Caco-2 (cell line): Measurements from ENCODE around the gene MTRR. TPM values are rescaled to one million over a fixed set of nuclear protein-coding genes. Genes with fewer than 3 reads are reported as not detected.

Experiments used
- BruUV-seq: library from RNA; stranded (reverse); fragments of 400-500 nt; replicated peaks from 2 replicates; lab custom pipeline; 2021; lab: Mats Ljungman, UMichigan
- CTCF ChIA-PET: fragments of 300-600 bp; sonication (Branson Sonifier 250); formaldehyde crosslinking; loops from one replicate; lab custom pipeline; 2022; ENCODE audit warnings: antibody characterized with exemption; lab: Charles Lee
- POLR2A ChIA-PET: fragments of 300-600 bp; sonication (Branson Sonifier 250); formaldehyde crosslinking; loops from one replicate; lab custom pipeline; 2022; ENCODE audit warnings: antibody characterized with exemption; lab: Charles Lee
- DNase-seq, 2 experiments: peaks; one replicate each; pipeline versions ENCODE4 v3.0.0 to v3.0.0-alpha.2; 2020 to 2022
- H3K27me3 ChIP-seq: replicated peaks from 2 replicates; pipeline ENCODE4 v1.6.0; 2011; ENCODE audit warnings: low read length; ENCODE audit not compliant: control insufficient read depth, insufficient read depth
- H3K36me3 ChIP-seq: 2 replicates; pipeline ENCODE4 v1.5.1; 2011; ENCODE audit warnings: low read length; ENCODE audit not compliant: control insufficient read depth, insufficient read depth
- H3K4me1 ChIP-seq: fragments of 250-450 bp; sonication (Bioruptor Pico); 2 replicates; pipeline ENCODE4 v1.5.1; 2020; ENCODE audit warnings: mild to moderate bottlenecking
- H3K4me3 ChIP-seq: 2 replicates; pipeline ENCODE4 v1.5.1; 2011; ENCODE audit warnings: low read depth, mild to moderate bottlenecking, control low read depth, low read length
- H3K9me3 ChIP-seq: fragments of 250-450 bp; sonication (Bioruptor Pico); 2 replicates; pipeline ENCODE4 v1.5.1; 2020; ENCODE audit warnings: mild to moderate bottlenecking, moderate library complexity
- H3K27ac Mint-ChIP-seq: one replicate; pipeline ENCODE4 v1.8.0; 2022; ENCODE audit warnings: mixed read lengths; ENCODE audit not compliant: unreplicated experiment
- H3K27me3 Mint-ChIP-seq: one replicate; pipeline ENCODE4 v1.8.0; 2022; ENCODE audit warnings: mixed read lengths; ENCODE audit not compliant: insufficient read depth, unreplicated experiment
- H3K36me3 Mint-ChIP-seq: one replicate; pipeline ENCODE4 v1.8.0; 2022; ENCODE audit warnings: mild to moderate bottlenecking, mixed read lengths; ENCODE audit not compliant: insufficient read depth, unreplicated experiment
- H3K4me1 Mint-ChIP-seq: one replicate; pipeline ENCODE4 v1.8.0; 2022; ENCODE audit warnings: low read depth, mixed read lengths; ENCODE audit not compliant: unreplicated experiment
- H3K4me3 Mint-ChIP-seq: one replicate; pipeline ENCODE4 v1.8.0; 2022; ENCODE audit warnings: mild to moderate bottlenecking, moderate library complexity, mixed read lengths; ENCODE audit not compliant: unreplicated experiment
- H3K9me3 Mint-ChIP-seq: one replicate; pipeline ENCODE4 v1.8.0; 2022; ENCODE audit warnings: mixed read lengths; ENCODE audit not compliant: unreplicated experiment
- intact Hi-C: fragments of 100-400 bp; cut with micrococcal nuclease; formaldehyde crosslinking; loops from one replicate; pipeline ENCODE4 v1.10.0; 2022; ENCODE audit not compliant: unreplicated experiment
- total RNA-seq: library from RNA; stranded (reverse); gene quantifications from 2 replicates; pipeline ENCODE4 v1.2.3, GENCODE V29; 2022
- TF ChIP-seq, protein P1 (sequence below), 2 experiments: fragments of 200-600 bp in 1 of 2; IDR thresholded peaks; 1 replicate in 1 of 2; 2 replicates in 1 of 2; pipeline versions ENCODE4 v1.5.1 to v1.8.0; 2011 to 2022; ENCODE audit warnings: antibody characterized with exemption in 1 of 2, control low read depth in 1 of 2, inconsistent platforms in 1 of 2, low read depth in 1 of 2, low read length in 1 of 2, mild to moderate bottlenecking in 1 of 2, moderate library complexity in 1 of 2; ENCODE audit not compliant: insufficient read depth in 1 of 2, severe bottlenecking in 1 of 2, unreplicated experiment in 1 of 2

The MTRR gene
- total RNA-seq, 1 experiment from 2014 or later: 57.6 TPM

DNA sequence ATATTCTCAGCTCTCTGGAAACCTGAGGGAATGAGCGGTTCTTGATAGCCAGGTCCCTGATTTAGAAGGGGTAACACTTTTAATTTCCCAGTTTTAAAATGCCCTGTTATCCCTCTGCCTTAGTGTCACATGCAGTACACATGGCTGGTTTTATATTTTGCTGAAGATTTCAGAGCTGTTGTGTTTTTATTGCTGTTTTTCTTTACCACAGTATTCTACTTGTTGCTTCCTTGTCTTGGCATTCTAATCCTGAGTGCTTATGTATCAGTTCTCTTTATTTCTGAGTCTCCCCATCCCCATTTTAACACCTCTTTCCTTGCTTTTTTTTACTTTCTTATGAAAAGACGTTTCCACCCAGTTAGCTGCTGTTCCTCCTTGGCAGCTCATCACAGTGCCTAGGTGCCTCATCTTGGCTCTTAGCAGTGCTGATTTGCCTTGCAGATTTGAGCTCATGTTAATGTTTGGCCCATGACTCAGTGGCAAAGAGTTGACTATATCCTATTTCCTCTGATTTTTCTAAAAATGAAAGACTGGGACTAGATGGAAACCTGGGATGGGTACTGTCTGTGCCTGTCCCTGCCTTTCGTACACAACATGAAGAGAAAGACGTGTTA, 3.7 kb downstream of the MTRR start:
- peaks cover 40% of the 10 kb centered on the region for H3K36me3 Mint-ChIP-seq
- peaks cover 2% of the 10 kb centered on the region; the same call in 1 of the 2 replicates for H3K36me3 ChIP-seq
- TF ChIP-seq, protein P1, sequence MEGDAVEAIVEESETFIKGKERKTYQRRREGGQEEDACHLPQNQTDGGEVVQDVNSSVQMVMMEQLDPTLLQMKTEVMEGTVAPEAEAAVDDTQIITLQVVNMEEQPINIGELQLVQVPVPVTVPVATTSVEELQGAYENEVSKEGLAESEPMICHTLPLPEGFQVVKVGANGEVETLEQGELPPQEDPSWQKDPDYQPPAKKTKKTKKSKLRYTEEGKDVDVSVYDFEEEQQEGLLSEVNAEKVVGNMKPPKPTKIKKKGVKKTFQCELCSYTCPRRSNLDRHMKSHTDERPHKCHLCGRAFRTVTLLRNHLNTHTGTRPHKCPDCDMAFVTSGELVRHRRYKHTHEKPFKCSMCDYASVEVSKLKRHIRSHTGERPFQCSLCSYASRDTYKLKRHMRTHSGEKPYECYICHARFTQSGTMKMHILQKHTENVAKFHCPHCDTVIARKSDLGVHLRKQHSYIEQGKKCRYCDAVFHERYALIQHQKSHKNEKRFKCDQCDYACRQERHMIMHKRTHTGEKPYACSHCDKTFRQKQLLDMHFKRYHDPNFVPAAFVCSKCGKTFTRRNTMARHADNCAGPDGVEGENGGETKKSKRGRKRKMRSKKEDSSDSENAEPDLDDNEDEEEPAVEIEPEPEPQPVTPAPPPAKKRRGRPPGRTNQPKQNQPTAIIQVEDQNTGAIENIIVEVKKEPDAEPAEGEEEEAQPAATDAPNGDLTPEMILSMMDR (IDR thresholded peaks at IDR 0.05; ENCODE audit: insufficient read depth in 1 of 2, low read depth in 1 of 2, low read length in 1 of 2, severe bottlenecking in 1 of 2, unreplicated experiment in 1 of 2): no peak
- DNase-seq: no peak
- H3K4me3 ChIP-seq: no peak overlapping the region
- ChIA-PET CTCF (no interaction called here), POLR2A (no interaction called here)
- 0 out of 2 replicates have a peak, but pooled peaks cover 7% of the 10 kb centered on the region for H3K4me1 ChIP-seq
- no peaks in the 10 kb centered on the region for H3K9me3 ChIP-seq
- intact Hi-C loops: no loop called here
- no peaks in the 10 kb centered on the region for H3K9me3 Mint-ChIP-seq
- no peaks in the 10 kb centered on the region for H3K27me3 Mint-ChIP-seq
- H3K4me3 Mint-ChIP-seq: no peak overlapping the region
- H3K4me1 Mint-ChIP-seq: no peaks in the 10 kb centered on the region
- no peak overlapping the region for H3K27ac Mint-ChIP-seq
- no TSS peak for BruUV-seq
- no peaks in the 10 kb centered on the region for H3K27me3 ChIP-seq

DNA sequence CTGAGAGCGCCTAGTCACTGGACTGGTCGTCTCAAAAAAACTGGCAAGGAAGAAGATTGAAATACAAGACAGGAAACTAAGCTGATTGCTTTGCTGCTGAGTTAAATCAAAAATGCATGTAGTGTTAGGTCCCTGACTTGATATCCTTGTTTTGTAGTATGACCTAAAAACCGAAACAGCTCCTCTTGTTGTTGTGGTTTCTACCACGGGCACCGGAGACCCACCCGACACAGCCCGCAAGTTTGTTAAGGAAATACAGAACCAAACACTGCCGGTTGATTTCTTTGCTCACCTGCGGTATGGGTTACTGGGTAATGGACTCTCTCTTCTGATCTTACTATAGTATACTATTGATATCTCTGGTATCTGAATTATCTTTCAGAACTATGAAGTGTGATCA, 4.3 kb downstream of the MTRR start:
- no peaks in the 10 kb centered on the region for H3K9me3 ChIP-seq
- peaks cover 43% of the 10 kb centered on the region for H3K36me3 Mint-ChIP-seq
- H3K36me3 ChIP-seq: peaks cover 5% of the 10 kb centered on the region; the same call in 1 of the 2 replicates
- H3K9me3 Mint-ChIP-seq: no peaks in the 10 kb centered on the region
- H3K4me3 ChIP-seq: no peak overlapping the region
- intact Hi-C loops: no loop called here
- peaks cover 9% of the 10 kb centered on the region for H3K4me1 ChIP-seq
- TF ChIP-seq, protein P1 (IDR thresholded peaks at IDR 0.05; ENCODE audit: insufficient read depth in 1 of 2, low read depth in 1 of 2, low read length in 1 of 2, severe bottlenecking in 1 of 2, unreplicated experiment in 1 of 2): no peak
- no peaks in the 10 kb centered on the region for H3K27me3 ChIP-seq
- ChIA-PET POLR2A (no interaction called here), CTCF (no interaction called here)
- H3K27me3 Mint-ChIP-seq: no peaks in the 10 kb centered on the region
- no peaks in the 10 kb centered on the region for H3K4me1 Mint-ChIP-seq
- BruUV-seq: no TSS peak
- no peak overlapping the region for H3K27ac Mint-ChIP-seq
- no peak for DNase-seq
- H3K4me3 Mint-ChIP-seq: no peak overlapping the region

DNA sequence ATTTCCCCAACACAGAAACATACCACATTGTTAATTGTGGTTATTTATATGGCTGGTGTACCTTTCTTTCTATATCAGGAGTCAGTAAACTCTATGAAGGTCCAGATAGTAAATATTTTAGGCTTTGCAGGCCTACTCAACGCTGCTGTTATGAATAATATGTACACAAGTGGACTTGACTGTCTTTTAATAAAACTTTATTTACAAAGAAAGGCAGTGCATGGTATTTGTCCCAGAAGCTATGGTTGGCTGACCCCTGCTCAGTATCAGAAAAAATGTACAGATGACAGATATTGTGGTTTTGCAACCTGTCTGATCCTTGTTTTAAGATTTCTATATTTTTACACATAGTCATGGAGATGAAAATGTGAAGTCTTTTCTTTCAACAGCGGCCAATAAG, 5.7 kb downstream of the MTRR start:
- ChIA-PET POLR2A (no interaction called here), CTCF (no interaction called here)
- Mint-ChIP-seq H3K36me3 (peaks cover 42% of the 10 kb centered on the region), H3K4me1 (no peaks in the 10 kb centered on the region), H3K4me3 (no peak overlapping the region), H3K9me3 (no peaks in the 10 kb centered on the region), H3K27me3 (no peaks in the 10 kb centered on the region), H3K27ac (no peak overlapping the region)
- intact Hi-C loops: no loop called here
- H3K9me3 ChIP-seq: no peaks in the 10 kb centered on the region
- no TSS peak for BruUV-seq
- DNase-seq: no peak
- TF ChIP-seq, protein P1 (IDR thresholded peaks at IDR 0.05; ENCODE audit: insufficient read depth in 1 of 2, low read depth in 1 of 2, low read length in 1 of 2, severe bottlenecking in 1 of 2, unreplicated experiment in 1 of 2): no peak
- no peaks in the 10 kb centered on the region for H3K27me3 ChIP-seq
- peaks cover 21% of the 10 kb centered on the region for H3K4me1 ChIP-seq
- H3K36me3 ChIP-seq: peaks cover 5% of the 10 kb centered on the region; the same call in 1 of the 2 replicates
- H3K4me3 ChIP-seq: no peak overlapping the region
